WERI-Rb-1 (cell line): ENCODE results near the gene PFKL.

Source experiments
- DNase-seq: peaks from one replicate; pipeline ENCODE4 v3.0.0-alpha.2; 2020
- H3K27ac ChIP-seq: fragments of 250-450 bp; sonication (Bioruptor Pico); 2 replicates; pipeline ENCODE4 v1.5.1; 2020; ENCODE audit warnings: mild to moderate bottlenecking, moderate library complexity
- H3K27me3 ChIP-seq: fragments of 250-450 bp; sonication (Bioruptor Pico); 2 replicates; pipeline ENCODE4 v1.5.1; 2021; ENCODE audit warnings: mild to moderate bottlenecking, low read depth, moderate library complexity; ENCODE audit not compliant: insufficient read depth, severe bottlenecking
- H3K36me3 ChIP-seq: fragments of 250-450 bp; sonication (Bioruptor Pico); 2 replicates; pipeline ENCODE4 v1.5.1; 2020; ENCODE audit warnings: mild to moderate bottlenecking, moderate library complexity
- H3K4me3 ChIP-seq: 2 replicates; pipeline ENCODE4 v1.5.1; 2011; ENCODE audit warnings: low read depth, mild to moderate bottlenecking, control low read depth, low read length
- H3K9me3 ChIP-seq: fragments of 250-450 bp; sonication (Bioruptor Pico); 2 replicates; pipeline ENCODE4 v1.5.1; 2021; ENCODE audit warnings: mild to moderate bottlenecking, moderate library complexity; ENCODE audit not compliant: severe bottlenecking
- CTCF ChIP-seq: IDR thresholded peaks from 2 replicates; pipeline ENCODE4 v1.5.1; 2011; ENCODE audit warnings: low read depth, mild to moderate bottlenecking, control low read depth, inconsistent platforms, low read length

Gene PFKL

GRCh38 chr21:44348861-44349260 lies 49.0 kb downstream of the PFKL start:
- no peak overlapping the region for H3K4me3 ChIP-seq
- H3K27me3 ChIP-seq = no peaks in the 10 kb centered on the region
- H3K36me3 ChIP-seq = no peaks in the 10 kb centered on the region
- no peaks in the 10 kb centered on the region for H3K9me3 ChIP-seq
- H3K27ac ChIP-seq = no peak overlapping the region
- no peak for DNase-seq
- no peak for TF ChIP-seq CTCF

GRCh38 chr21:44349416-44349846 lies 49.6 kb downstream of the PFKL start:
- H3K36me3 ChIP-seq = no peaks in the 10 kb centered on the region
- no peak overlapping the region for H3K27ac ChIP-seq
- H3K27me3 ChIP-seq = no peaks in the 10 kb centered on the region
- DNase-seq = no peak
- no peaks in the 10 kb centered on the region for H3K9me3 ChIP-seq
- TF ChIP-seq CTCF = no peak
- no peak overlapping the region for H3K4me3 ChIP-seq

- no peaks in the 10 kb centered on the region for H3K36me3 ChIP-seq
- no peak overlapping the region for H3K27ac ChIP-seq
- no peak for DNase-seq
- H3K4me3 ChIP-seq = no peak overlapping the region
- no peaks in the 10 kb centered on the region for H3K9me3 ChIP-seq
- TF ChIP-seq CTCF = no peak
- no peaks in the 10 kb centered on the region for H3K27me3 ChIP-seq
Observed at GRCh38 chr21:44349847-44350772, 50.3 kb downstream of the PFKL start.

GRCh38 chr21:44350773-44351481 lies 51.1 kb downstream of the PFKL start:
- DNase-seq = no peak
- H3K36me3 ChIP-seq = no peaks in the 10 kb centered on the region
- no peaks in the 10 kb centered on the region for H3K27me3 ChIP-seq
- no peaks in the 10 kb centered on the region for H3K9me3 ChIP-seq
- no peak overlapping the region for H3K27ac ChIP-seq
- TF ChIP-seq CTCF = no peak
- no peak overlapping the region for H3K4me3 ChIP-seq

- H3K27me3 ChIP-seq = no peaks in the 10 kb centered on the region
- H3K27ac ChIP-seq = no peak overlapping the region
Observed at GRCh38 chr21:44351535-44352252, 51.8 kb downstream of the PFKL start.

More at GRCh38 chr21:44351535-44352252, 51.8 kb downstream of the PFKL start:
- Histone ChIP-seq H3K36me3 (no peaks in the 10 kb centered on the region), H3K9me3 (no peaks in the 10 kb centered on the region), H3K4me3 (no peak overlapping the region)
- DNase-seq = no peak
- no peak for TF ChIP-seq CTCF
